Measurements from ENCODE around the gene CCDC124.

DNA sequence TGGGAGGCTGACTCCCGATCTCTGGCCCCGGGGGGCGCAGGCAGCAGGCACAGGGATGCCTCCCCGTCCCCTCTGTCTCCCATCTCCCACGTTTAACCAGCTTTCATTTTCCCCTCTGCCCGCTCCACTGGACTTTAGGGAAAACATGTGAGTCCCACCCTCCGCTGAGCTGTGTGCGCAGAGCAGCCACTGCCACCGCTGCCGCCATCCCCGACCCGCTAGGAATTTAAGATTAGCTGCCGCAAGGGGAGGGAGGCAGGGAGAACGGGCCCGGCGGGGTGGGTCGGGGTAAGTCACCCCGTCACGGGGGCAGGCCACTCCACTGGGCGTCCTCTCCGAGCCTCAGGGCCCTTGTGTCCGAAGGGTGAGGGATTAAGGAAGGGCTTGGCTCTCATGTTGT lies 49.6 kb downstream of the CCDC124 start:
- TF ChIP-seq EZH2phosphoT487 (IDR thresholded peaks at IDR 0.05; ENCODE audit: borderline replicate concordance, low read length) (no peak), EZH2 (IDR thresholded peaks at IDR 0.05; ENCODE audit: low read length, unreplicated experiment) (no peak)
- TF ChIP-seq, protein P1, sequence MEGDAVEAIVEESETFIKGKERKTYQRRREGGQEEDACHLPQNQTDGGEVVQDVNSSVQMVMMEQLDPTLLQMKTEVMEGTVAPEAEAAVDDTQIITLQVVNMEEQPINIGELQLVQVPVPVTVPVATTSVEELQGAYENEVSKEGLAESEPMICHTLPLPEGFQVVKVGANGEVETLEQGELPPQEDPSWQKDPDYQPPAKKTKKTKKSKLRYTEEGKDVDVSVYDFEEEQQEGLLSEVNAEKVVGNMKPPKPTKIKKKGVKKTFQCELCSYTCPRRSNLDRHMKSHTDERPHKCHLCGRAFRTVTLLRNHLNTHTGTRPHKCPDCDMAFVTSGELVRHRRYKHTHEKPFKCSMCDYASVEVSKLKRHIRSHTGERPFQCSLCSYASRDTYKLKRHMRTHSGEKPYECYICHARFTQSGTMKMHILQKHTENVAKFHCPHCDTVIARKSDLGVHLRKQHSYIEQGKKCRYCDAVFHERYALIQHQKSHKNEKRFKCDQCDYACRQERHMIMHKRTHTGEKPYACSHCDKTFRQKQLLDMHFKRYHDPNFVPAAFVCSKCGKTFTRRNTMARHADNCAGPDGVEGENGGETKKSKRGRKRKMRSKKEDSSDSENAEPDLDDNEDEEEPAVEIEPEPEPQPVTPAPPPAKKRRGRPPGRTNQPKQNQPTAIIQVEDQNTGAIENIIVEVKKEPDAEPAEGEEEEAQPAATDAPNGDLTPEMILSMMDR (conservative IDR thresholded peaks at IDR 0.05; ENCODE audit: low read depth, low read length) = no peak

All from PC-3 (cell line).